Glutamatergic neuron (in vitro differentiated cells): ENCODE measurements around the gene PRLHR. TPM values are rescaled to one million over a fixed set of nuclear protein-coding genes. Genes with fewer than 3 reads are reported as not detected.

Experiments
- DNase-seq: peaks from one replicate; pipeline ENCODE4 v3.0.0; 2022
- H3K27ac Mint-ChIP-seq: one replicate; pipeline ENCODE4 v1.8.0; 2020; ENCODE audit warnings: mild to moderate bottlenecking, mixed read lengths, inconsistent platforms; ENCODE audit not compliant: unreplicated experiment
- H3K27me3 Mint-ChIP-seq: one replicate; pipeline ENCODE4 v1.8.0; 2020; ENCODE audit warnings: mild to moderate bottlenecking, moderate library complexity, mixed read lengths, inconsistent platforms; ENCODE audit not compliant: unreplicated experiment
- H3K36me3 Mint-ChIP-seq: one replicate; pipeline ENCODE4 v1.8.0; 2020; ENCODE audit warnings: mild to moderate bottlenecking, mixed read lengths, inconsistent platforms; ENCODE audit not compliant: unreplicated experiment
- H3K4me1 Mint-ChIP-seq: one replicate; pipeline ENCODE4 v1.8.0; 2020; ENCODE audit warnings: mild to moderate bottlenecking, low read depth, mixed read lengths, inconsistent platforms; ENCODE audit not compliant: unreplicated experiment
- H3K4me3 Mint-ChIP-seq: one replicate; pipeline ENCODE4 v1.8.0; 2020; ENCODE audit warnings: mild to moderate bottlenecking, mixed read lengths, inconsistent platforms; ENCODE audit not compliant: unreplicated experiment
- H3K9me3 Mint-ChIP-seq: one replicate; pipeline ENCODE4 v1.8.0; 2020; ENCODE audit warnings: mild to moderate bottlenecking, moderate library complexity, mixed read lengths, inconsistent platforms; ENCODE audit not compliant: unreplicated experiment
- total RNA-seq: library from RNA; stranded (reverse); fragmentation: NEBNext Ultra II Directional; extraction: Animal tissue kit (Norgen Biotek cat#: 25700); gene quantifications from one replicate; pipeline ENCODE4 v1.2.1, GENCODE V29; 2021; ENCODE audit not compliant: unreplicated experiment
- TF ChIP-seq, protein P1 (sequence below): fragments of 200-600 bp; sonication (generic); IDR thresholded peaks from one replicate; pipeline ENCODE4 v1.5.0; 2021; ENCODE audit not compliant: partially characterized antibody, unreplicated experiment

Gene PRLHR
- total RNA-seq, 1 donor from 2014 or later, result 0.22 TPM

DNA sequence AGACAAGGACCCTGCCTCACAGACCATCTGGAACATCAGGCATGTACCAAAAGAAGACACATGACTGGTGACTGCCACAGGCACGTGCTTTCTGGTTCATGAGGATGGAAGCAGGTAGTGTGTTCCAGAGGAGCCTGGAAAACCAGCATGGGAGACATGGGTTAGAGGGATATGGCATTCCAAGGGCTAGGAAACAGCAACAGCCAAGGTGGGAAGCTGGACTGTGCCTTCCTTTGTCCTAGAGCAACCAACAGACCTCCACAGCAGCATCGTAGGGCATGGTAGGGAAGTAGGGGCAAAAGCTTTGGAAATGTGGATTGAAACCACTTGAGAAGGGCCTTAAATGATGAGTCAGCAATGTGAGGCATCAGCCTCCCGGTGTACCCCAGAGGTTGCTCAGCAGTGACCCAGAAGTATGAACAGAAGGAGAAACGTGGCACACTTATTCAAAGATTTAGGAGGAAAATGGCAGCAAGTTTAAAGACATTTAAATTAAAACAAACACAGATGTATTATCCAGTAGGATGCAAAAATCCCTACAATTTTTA, 51.0 kb downstream of the PRLHR start:
- no peak overlapping the region for H3K27ac Mint-ChIP-seq
- H3K36me3 Mint-ChIP-seq, result no peaks in the 10 kb centered on the region
- peaks cover 3% of the 10 kb centered on the region for H3K9me3 Mint-ChIP-seq
- no peak for DNase-seq
- H3K4me1 Mint-ChIP-seq, result no peaks in the 10 kb centered on the region
- TF ChIP-seq, protein P1, sequence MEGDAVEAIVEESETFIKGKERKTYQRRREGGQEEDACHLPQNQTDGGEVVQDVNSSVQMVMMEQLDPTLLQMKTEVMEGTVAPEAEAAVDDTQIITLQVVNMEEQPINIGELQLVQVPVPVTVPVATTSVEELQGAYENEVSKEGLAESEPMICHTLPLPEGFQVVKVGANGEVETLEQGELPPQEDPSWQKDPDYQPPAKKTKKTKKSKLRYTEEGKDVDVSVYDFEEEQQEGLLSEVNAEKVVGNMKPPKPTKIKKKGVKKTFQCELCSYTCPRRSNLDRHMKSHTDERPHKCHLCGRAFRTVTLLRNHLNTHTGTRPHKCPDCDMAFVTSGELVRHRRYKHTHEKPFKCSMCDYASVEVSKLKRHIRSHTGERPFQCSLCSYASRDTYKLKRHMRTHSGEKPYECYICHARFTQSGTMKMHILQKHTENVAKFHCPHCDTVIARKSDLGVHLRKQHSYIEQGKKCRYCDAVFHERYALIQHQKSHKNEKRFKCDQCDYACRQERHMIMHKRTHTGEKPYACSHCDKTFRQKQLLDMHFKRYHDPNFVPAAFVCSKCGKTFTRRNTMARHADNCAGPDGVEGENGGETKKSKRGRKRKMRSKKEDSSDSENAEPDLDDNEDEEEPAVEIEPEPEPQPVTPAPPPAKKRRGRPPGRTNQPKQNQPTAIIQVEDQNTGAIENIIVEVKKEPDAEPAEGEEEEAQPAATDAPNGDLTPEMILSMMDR, result peak; percentile 7
- H3K4me3 Mint-ChIP-seq, result no peak overlapping the region
- H3K27me3 Mint-ChIP-seq, result peaks cover 10% of the 10 kb centered on the region

DNA sequence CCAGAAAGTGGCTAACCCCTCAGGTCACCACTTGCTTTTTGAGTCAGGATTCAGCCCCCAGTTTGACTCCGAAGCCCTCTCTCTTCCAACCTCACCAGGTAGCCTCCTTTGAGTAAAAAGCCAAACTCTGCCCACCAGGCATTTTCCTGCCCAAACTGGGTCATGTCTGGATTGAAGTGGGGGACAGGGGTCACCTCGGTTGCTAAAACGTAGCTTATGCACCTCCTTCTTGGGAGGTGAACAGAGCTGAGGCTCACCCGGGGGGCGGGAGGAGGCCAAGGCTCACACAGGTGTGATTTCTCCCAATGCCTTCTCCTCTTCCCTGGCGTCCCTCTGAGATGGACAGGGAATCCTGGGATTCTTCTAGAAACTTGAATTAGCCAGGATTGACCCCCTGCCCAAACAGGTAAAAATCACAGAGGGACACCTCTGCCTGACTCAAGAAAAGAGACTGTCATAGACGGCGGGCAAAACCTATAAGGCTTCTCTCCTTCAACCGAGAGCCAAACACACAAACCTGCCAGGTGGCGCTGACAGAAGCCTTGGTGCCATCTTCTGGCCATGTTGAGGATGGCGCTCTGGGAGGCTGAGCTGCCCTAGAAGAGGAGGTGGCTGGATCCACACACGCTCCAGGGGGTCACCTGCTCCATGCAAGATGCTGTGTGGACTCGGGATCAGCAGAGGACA, 51.6 kb downstream of the PRLHR start:
- H3K36me3 Mint-ChIP-seq, result no peaks in the 10 kb centered on the region
- H3K27me3 Mint-ChIP-seq, result peaks cover 10% of the 10 kb centered on the region
- peak; percentile 68 for DNase-seq
- peaks cover 3% of the 10 kb centered on the region for H3K9me3 Mint-ChIP-seq
- no peaks in the 10 kb centered on the region for H3K4me1 Mint-ChIP-seq
- TF ChIP-seq, protein P1, result peak; percentile 56
- no peak overlapping the region for H3K4me3 Mint-ChIP-seq
- H3K27ac Mint-ChIP-seq, result no peak overlapping the region

DNA sequence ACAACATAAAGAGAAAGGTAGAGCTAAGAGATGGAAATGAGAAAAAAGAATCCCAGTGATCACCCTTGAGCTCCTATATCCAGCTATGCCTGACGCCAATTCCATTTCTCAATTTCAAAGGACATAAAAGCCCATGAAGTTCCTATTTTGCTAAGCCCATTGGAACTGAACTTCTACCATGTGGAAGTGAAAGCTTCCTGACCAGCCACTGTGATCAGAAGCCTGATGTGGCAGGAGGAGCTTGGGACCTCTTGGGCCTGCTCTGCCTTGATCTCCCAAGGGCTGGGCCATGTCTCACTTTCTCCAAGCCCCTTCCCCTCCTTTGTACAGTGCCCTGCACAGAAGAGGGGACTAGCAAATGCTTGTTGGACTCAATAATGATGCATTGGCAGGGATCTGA, 52.7 kb downstream of the PRLHR start:
- peaks cover 3% of the 10 kb centered on the region for H3K9me3 Mint-ChIP-seq
- peaks cover 10% of the 10 kb centered on the region for H3K27me3 Mint-ChIP-seq
- no peak overlapping the region for H3K4me3 Mint-ChIP-seq
- DNase-seq, result no peak
- no peaks in the 10 kb centered on the region for H3K4me1 Mint-ChIP-seq
- H3K36me3 Mint-ChIP-seq, result no peaks in the 10 kb centered on the region
- H3K27ac Mint-ChIP-seq, result no peak overlapping the region
- TF ChIP-seq, protein P1, result no peak

DNA sequence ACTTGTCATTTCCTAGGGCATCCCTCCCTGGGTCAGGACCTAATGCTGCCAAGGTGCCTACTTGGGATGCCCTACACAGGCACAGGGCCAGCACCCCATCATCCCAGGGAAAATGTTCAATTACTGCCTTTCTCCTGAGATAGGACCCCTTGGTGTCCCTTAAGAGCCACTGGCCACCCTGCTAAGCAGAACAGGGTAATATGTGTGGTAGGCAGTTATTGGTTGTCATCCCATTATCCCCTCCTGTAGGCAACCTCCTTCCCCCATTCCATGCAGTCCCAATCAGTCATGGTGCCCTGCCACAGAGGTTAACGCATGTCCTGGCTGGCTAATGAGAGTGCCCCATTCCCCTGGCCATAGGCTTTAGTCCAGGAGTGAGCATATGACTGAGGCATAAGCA, 53.2 kb downstream of the PRLHR start:
- DNase-seq, result no peak
- H3K9me3 Mint-ChIP-seq, result peaks cover 3% of the 10 kb centered on the region
- H3K36me3 Mint-ChIP-seq, result no peaks in the 10 kb centered on the region
- H3K27me3 Mint-ChIP-seq, result peaks cover 10% of the 10 kb centered on the region
- TF ChIP-seq, protein P1, result no peak
- no peak overlapping the region for H3K4me3 Mint-ChIP-seq
- no peak overlapping the region for H3K27ac Mint-ChIP-seq
- H3K4me1 Mint-ChIP-seq, result no peaks in the 10 kb centered on the region

DNA sequence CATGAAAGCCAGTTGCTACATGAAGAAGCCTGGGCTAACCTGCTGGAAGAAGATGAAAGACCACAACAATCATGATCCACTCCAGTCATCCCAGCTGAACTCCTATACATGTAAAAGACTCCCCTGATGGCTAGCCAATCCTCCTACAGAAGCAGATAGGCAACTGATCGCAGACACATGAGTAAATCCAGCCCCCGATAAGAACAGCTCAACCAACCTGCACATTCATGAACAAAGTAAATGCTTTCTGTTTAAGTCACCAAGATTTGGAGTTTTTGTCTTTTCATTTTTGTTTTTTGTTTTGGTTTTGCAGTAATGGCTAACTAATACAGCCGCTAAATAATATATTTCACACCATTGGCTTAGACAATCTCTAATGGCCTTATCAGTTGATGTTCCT, 53.7 kb downstream of the PRLHR start:
- Mint-ChIP-seq H3K9me3 (peaks cover 3% of the 10 kb centered on the region), H3K4me3 (no peak overlapping the region), H3K27me3 (peaks cover 10% of the 10 kb centered on the region), H3K27ac (no peak overlapping the region), H3K4me1 (no peaks in the 10 kb centered on the region), H3K36me3 (no peaks in the 10 kb centered on the region)
- TF ChIP-seq, protein P1, result no peak
- DNase-seq, result no peak
